ENCODE data around the gene POU2AF3. TPM values are rescaled to one million over a fixed set of nuclear protein-coding genes. Genes with fewer than 3 reads are reported as not detected.

POU2AF3 gene
- total RNA-seq, 1 experiment from 2014 or later, result 2.7 TPM

GRCh38 chr11:111335549-111335948 is 37.2 kb downstream of the POU2AF3 start (continued):
- TF ChIP-seq IRF2 (CRISPR knock-in tag; IDR thresholded peaks at IDR 0.05; ENCODE audit: borderline replicate concordance, low read depth) (no peak), NFE2L1 (CRISPR knock-in tag; IDR thresholded peaks at IDR 0.05) (no peak), CBFB (CRISPR knock-in tag; IDR thresholded peaks at IDR 0.05; ENCODE audit: low read depth) (no peak), NR2C2 (CRISPR knock-in tag; IDR thresholded peaks at IDR 0.05) (no peak), GTF2I (CRISPR knock-in tag; conservative IDR thresholded peaks at IDR 0.05) (no peak), EMX1 (CRISPR knock-in tag; IDR thresholded peaks at IDR 0.05) (no peak), SOX15 (CRISPR knock-in tag; IDR thresholded peaks at IDR 0.05) (no peak), FOXJ3 (CRISPR knock-in tag; IDR thresholded peaks at IDR 0.05; ENCODE audit: borderline replicate concordance) (no peak), ZMAT4 (CRISPR knock-in tag; IDR thresholded peaks at IDR 0.05) (no peak), ZSCAN18 (CRISPR knock-in tag; IDR thresholded peaks at IDR 0.05) (no peak), JUN (CRISPR knock-in tag; IDR thresholded peaks at IDR 0.05) (no peak)

GRCh38 chr11:111336062-111336461 is 37.7 kb downstream of the POU2AF3 start:
- no peak for ATAC-seq
- H3K36me3 Mint-ChIP-seq, result peaks cover 10% of the 10 kb centered on the region
- no peaks in the 10 kb centered on the region for H3K27me3 Mint-ChIP-seq (ENCODE audit: low read depth)
- H3K27ac Mint-ChIP-seq, result no peak overlapping the region
- ChIA-PET POLR2A (no interaction called here), CTCF (interaction anchor here (1.0 kb wide), 1 partner anchor 87 kb away, joined by 3 read pairs; no protein-coding TSS in a partner anchor)
- H3K4me3 Mint-ChIP-seq, result no peak overlapping the region
- DNase-seq (ENCODE audit: low spot score), result no peak
- peaks cover 13% of the 10 kb centered on the region for H3K9me3 Mint-ChIP-seq
- peaks cover 18% of the 10 kb centered on the region for H3K4me1 Mint-ChIP-seq
- no peak for TF ChIP-seq IRF2 (CRISPR knock-in tag; IDR thresholded peaks at IDR 0.05; ENCODE audit: borderline replicate concordance, low read depth)

- TF ChIP-seq GABPB1 (CRISPR knock-in tag; IDR thresholded peaks at IDR 0.05), result peak; percentile 98
- no peak for TF ChIP-seq MXD4 (CRISPR knock-in tag; IDR thresholded peaks at IDR 0.05; ENCODE audit: borderline replicate concordance)
- ChIA-PET POLR2A (no interaction called here), CTCF (interaction anchor here (1.0 kb wide), 1 partner anchor 86 kb away, joined by 3 read pairs; no protein-coding TSS in a partner anchor)
- no peaks in the 10 kb centered on the region for H3K27me3 Mint-ChIP-seq (ENCODE audit: low read depth)
- H3K9me3 Mint-ChIP-seq, result peaks cover 13% of the 10 kb centered on the region
- peaks cover 18% of the 10 kb centered on the region for H3K4me1 Mint-ChIP-seq
- peaks cover 10% of the 10 kb centered on the region for H3K36me3 Mint-ChIP-seq
- DNase-seq (ENCODE audit: low spot score) (no peak), ATAC-seq (peak; percentile 83)
- H3K27ac Mint-ChIP-seq, result no peak overlapping the region
- no peak overlapping the region for H3K4me3 Mint-ChIP-seq
Observed at GRCh38 chr11:111336582-111337256, 38.4 kb downstream of the POU2AF3 start.

GRCh38 chr11:111339758-111340388 is 41.5 kb downstream of the POU2AF3 start:
- peaks cover 20% of the 10 kb centered on the region for H3K4me1 Mint-ChIP-seq
- no peak for ATAC-seq
- DNase-seq (ENCODE audit: low spot score), result no peak
- H3K36me3 Mint-ChIP-seq, result peaks cover 10% of the 10 kb centered on the region
- CTCF ChIA-PET, result no interaction called here
- no peak overlapping the region for H3K27ac Mint-ChIP-seq
- H3K9me3 Mint-ChIP-seq, result peaks cover 13% of the 10 kb centered on the region
- H3K27me3 Mint-ChIP-seq (ENCODE audit: low read depth), result no peaks in the 10 kb centered on the region
- H3K4me3 Mint-ChIP-seq, result no peak overlapping the region
- POLR2A ChIA-PET, result no interaction called here
- TF ChIP-seq SMAD3 (CRISPR knock-in tag; IDR thresholded peaks at IDR 0.05; ENCODE audit: borderline replicate concordance) (no peak), OVOL2 (CRISPR knock-in tag; IDR thresholded peaks at IDR 0.05; ENCODE audit: borderline replicate concordance) (no peak), E2F4 (CRISPR knock-in tag; IDR thresholded peaks at IDR 0.05; ENCODE audit: borderline replicate concordance, low read depth) (no peak), E2F1 (CRISPR knock-in tag; IDR thresholded peaks at IDR 0.05) (no peak), HMGXB4 (CRISPR knock-in tag; IDR thresholded peaks at IDR 0.05) (no peak), ZNF281 (CRISPR knock-in tag; IDR thresholded peaks at IDR 0.05) (no peak), ZNF396 (CRISPR knock-in tag; IDR thresholded peaks at IDR 0.05; ENCODE audit: borderline replicate concordance) (no peak), MAX (CRISPR knock-in tag; IDR thresholded peaks at IDR 0.05) (no peak)

All from WTC11 (cell line).